Astrocyte (in vitro differentiated cells and primary cell): Measurements from ENCODE around the gene TTC33. TPM values are rescaled to one million over a fixed set of nuclear protein-coding genes. Genes with fewer than 3 reads are reported as not detected.
A peak's percentile ranks its signal among the peaks of the same experiment; 100 is the strongest.

ENCODE experiments used
- DNase-seq: peaks from one replicate; pipeline ENCODE4 v3.0.0-alpha.2; 2010; ENCODE audit warnings: low read depth
- FAIRE-seq: peaks from 2 replicates; lab custom pipeline; 2011; peaks lifted over from hg19 to GRCh38; lab: Jason Lieb, UNC
- H2AFZ ChIP-seq: 2 replicates; pipeline ENCODE4 v1.6.0; 2012; ENCODE audit warnings: low read depth, low read length, inconsistent platforms
- H3K27ac ChIP-seq: 2 replicates; pipeline ENCODE4 v1.5.1; 2011; ENCODE audit warnings: low read depth, low read length, inconsistent platforms
- H3K27me3 ChIP-seq: 2 replicates; pipeline ENCODE4 v1.6.0; 2011; ENCODE audit warnings: low read length, inconsistent platforms; ENCODE audit not compliant: insufficient read depth
- H3K36me3 ChIP-seq: 2 replicates; pipeline ENCODE4 v1.5.1; 2011; ENCODE audit warnings: low read length, inconsistent platforms; ENCODE audit not compliant: insufficient read depth
- H3K4me1 ChIP-seq: 2 replicates; pipeline ENCODE4 v1.5.1; 2011; ENCODE audit warnings: low read length, inconsistent platforms; ENCODE audit not compliant: insufficient read depth
- H3K4me2 ChIP-seq: 2 replicates; pipeline ENCODE4 v1.6.0; 2012; ENCODE audit warnings: low read length, inconsistent platforms
- H3K4me3 ChIP-seq: 2 replicates; pipeline ENCODE4 v1.5.1; 2011; ENCODE audit warnings: low read depth, mild to moderate bottlenecking, low read length, inconsistent platforms; ENCODE audit not compliant: insufficient read depth
- H3K79me2 ChIP-seq: 2 replicates; pipeline ENCODE4 v1.6.0; 2012; ENCODE audit warnings: mild to moderate bottlenecking, low read length, inconsistent platforms; ENCODE audit not compliant: insufficient read depth
- H3K9ac ChIP-seq: 2 replicates; pipeline ENCODE4 v1.6.0; 2012; ENCODE audit warnings: mild to moderate bottlenecking, low read length, inconsistent platforms
- H3K9me3 ChIP-seq: 2 replicates; pipeline ENCODE4 v1.5.1; 2012; ENCODE audit warnings: low read depth, mild to moderate bottlenecking, low read length, inconsistent platforms; ENCODE audit not compliant: insufficient read depth
- H4K20me1 ChIP-seq: 2 replicates; pipeline ENCODE4 v1.6.0; 2012; ENCODE audit warnings: low read length, inconsistent platforms; ENCODE audit not compliant: insufficient read depth
- H3K27ac Mint-ChIP-seq: one replicate; pipeline ENCODE4 v1.8.0; 2021; ENCODE audit warnings: mild to moderate bottlenecking, mixed read lengths; ENCODE audit not compliant: unreplicated experiment
- H3K27me3 Mint-ChIP-seq: one replicate; pipeline ENCODE4 v1.8.0; 2021; ENCODE audit warnings: low read depth, mixed read lengths; ENCODE audit not compliant: unreplicated experiment
- H3K36me3 Mint-ChIP-seq: one replicate; pipeline ENCODE4 v1.8.0; 2021; ENCODE audit warnings: low read depth, mixed read lengths; ENCODE audit not compliant: unreplicated experiment
- H3K4me1 Mint-ChIP-seq: one replicate; pipeline ENCODE4 v1.8.0; 2021; ENCODE audit warnings: low read depth, mixed read lengths; ENCODE audit not compliant: unreplicated experiment
- H3K4me3 Mint-ChIP-seq: one replicate; pipeline ENCODE4 v1.8.0; 2021; ENCODE audit warnings: mild to moderate bottlenecking, moderate library complexity, mixed read lengths; ENCODE audit not compliant: unreplicated experiment
- H3K9me3 Mint-ChIP-seq: one replicate; pipeline ENCODE4 v1.8.0; 2021; ENCODE audit warnings: mild to moderate bottlenecking, mixed read lengths; ENCODE audit not compliant: unreplicated experiment
- EZH2 ChIP-seq: IDR thresholded peaks from 2 replicates; pipeline ENCODE4 v1.6.1; 2012; ENCODE audit warnings: mild to moderate bottlenecking, low read length, inconsistent platforms; ENCODE audit not compliant: insufficient read depth
- total RNA-seq: library from RNA; stranded (reverse); gene quantifications from 2 replicates; pipeline ENCODE4 v1.2.1, GENCODE V29; 2021
- TF ChIP-seq, protein P1 (sequence below): IDR thresholded peaks from 2 replicates; pipeline ENCODE4 v1.5.1; 2011; ENCODE audit warnings: low read depth, mild to moderate bottlenecking, inconsistent platforms, low read length, moderate library complexity; ENCODE audit not compliant: insufficient read depth

The TTC33 gene
- total RNA-seq, 1 donor from 2014 or later: 13.3 TPM

DNA sequence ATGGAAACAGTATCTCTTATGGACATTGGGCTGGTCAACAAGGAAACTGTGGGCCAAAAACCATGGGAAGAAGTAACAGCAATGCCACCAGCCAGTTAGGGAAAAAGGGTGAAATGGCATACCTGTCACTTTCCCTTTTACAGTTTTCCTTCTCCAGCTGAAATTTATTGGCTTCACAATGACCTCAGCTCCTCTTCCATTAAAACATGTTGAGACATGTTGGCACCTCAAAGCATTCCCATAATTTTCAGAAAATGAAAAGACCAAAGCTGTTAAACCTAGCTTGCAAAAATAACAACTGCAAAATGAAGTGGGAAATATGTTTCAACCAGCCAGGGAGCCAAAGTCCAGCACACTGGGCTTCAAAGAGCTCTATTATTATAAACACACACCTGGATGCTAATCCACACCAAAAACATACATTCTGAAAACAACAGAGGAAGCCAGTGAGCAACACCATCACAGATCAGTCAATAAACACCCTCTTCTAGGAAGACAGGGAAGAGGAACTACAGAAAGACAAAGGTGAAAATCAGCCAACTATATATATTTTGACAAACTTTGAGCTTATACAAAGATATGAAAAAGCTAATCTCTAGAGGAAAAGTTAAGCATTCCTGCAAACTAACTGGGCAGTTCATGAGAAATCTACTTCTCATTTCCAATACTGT lies 154.4 kb downstream of the TTC33 start:
- Histone ChIP-seq H3K9ac (no peak overlapping the region), H3K36me3 (no peaks in the 10 kb centered on the region), H3K4me3 (no peak overlapping the region), H3K27me3 (no peaks in the 10 kb centered on the region), H3K9me3 (no peaks in the 10 kb centered on the region), H4K20me1 (no peaks in the 10 kb centered on the region), H3K4me2 (no peak overlapping the region), H2AFZ (no peak overlapping the region), H3K27ac (no peak overlapping the region), H3K4me1 (peaks cover 7% of the 10 kb centered on the region), H3K79me2 (no peaks in the 10 kb centered on the region)
- DNase-seq: no peak
- FAIRE-seq: no peak
- TF ChIP-seq EZH2: no peak
- TF ChIP-seq, protein P1, sequence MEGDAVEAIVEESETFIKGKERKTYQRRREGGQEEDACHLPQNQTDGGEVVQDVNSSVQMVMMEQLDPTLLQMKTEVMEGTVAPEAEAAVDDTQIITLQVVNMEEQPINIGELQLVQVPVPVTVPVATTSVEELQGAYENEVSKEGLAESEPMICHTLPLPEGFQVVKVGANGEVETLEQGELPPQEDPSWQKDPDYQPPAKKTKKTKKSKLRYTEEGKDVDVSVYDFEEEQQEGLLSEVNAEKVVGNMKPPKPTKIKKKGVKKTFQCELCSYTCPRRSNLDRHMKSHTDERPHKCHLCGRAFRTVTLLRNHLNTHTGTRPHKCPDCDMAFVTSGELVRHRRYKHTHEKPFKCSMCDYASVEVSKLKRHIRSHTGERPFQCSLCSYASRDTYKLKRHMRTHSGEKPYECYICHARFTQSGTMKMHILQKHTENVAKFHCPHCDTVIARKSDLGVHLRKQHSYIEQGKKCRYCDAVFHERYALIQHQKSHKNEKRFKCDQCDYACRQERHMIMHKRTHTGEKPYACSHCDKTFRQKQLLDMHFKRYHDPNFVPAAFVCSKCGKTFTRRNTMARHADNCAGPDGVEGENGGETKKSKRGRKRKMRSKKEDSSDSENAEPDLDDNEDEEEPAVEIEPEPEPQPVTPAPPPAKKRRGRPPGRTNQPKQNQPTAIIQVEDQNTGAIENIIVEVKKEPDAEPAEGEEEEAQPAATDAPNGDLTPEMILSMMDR: no peak
- Mint-ChIP-seq H3K4me3 (no peak overlapping the region), H3K4me1 (peaks cover 29% of the 10 kb centered on the region), H3K27me3 (no peaks in the 10 kb centered on the region), H3K27ac (peak overlapping the region; percentile 75), H3K36me3 (no peaks in the 10 kb centered on the region), H3K9me3 (peaks cover 2% of the 10 kb centered on the region)

DNA sequence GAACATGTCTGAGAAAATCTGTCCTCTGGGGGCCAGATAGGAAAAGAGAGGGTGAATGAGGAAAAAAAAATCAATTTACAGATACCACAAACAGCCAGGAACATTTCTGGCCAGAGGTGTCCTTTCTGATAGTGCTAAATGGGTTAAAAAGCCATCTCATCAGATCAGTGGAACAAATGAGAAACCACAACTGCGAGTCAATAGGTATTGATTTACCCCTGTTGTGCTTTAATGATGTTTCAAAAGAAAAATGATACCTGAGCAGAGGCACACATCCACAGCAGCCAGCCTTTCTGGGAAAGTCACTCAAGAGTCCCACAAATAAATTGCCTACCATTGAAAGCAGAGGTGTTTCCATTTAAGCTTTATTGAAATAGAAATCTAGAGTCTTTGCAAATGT lies 155.4 kb downstream of the TTC33 start:
- Mint-ChIP-seq H3K27ac (no peak overlapping the region), H3K4me1 (peaks cover 22% of the 10 kb centered on the region), H3K4me3 (no peak overlapping the region), H3K36me3 (no peaks in the 10 kb centered on the region), H3K9me3 (peaks cover 2% of the 10 kb centered on the region), H3K27me3 (no peaks in the 10 kb centered on the region)
- TF ChIP-seq, protein P1: no peak
- TF ChIP-seq EZH2: no peak
- H3K27me3 ChIP-seq: no peaks in the 10 kb centered on the region
- FAIRE-seq: no peak
- no peaks in the 10 kb centered on the region for H3K9me3 ChIP-seq
- no peak for DNase-seq
- H3K27ac ChIP-seq: no peak overlapping the region
- H3K4me1 ChIP-seq: peaks cover 1% of the 10 kb centered on the region
- no peaks in the 10 kb centered on the region for H4K20me1 ChIP-seq
- H3K9ac ChIP-seq: no peak overlapping the region
- no peak overlapping the region for H3K4me3 ChIP-seq
- H2AFZ ChIP-seq: no peak overlapping the region
- no peak overlapping the region for H3K4me2 ChIP-seq
- H3K36me3 ChIP-seq: no peaks in the 10 kb centered on the region
- no peaks in the 10 kb centered on the region for H3K79me2 ChIP-seq

DNA sequence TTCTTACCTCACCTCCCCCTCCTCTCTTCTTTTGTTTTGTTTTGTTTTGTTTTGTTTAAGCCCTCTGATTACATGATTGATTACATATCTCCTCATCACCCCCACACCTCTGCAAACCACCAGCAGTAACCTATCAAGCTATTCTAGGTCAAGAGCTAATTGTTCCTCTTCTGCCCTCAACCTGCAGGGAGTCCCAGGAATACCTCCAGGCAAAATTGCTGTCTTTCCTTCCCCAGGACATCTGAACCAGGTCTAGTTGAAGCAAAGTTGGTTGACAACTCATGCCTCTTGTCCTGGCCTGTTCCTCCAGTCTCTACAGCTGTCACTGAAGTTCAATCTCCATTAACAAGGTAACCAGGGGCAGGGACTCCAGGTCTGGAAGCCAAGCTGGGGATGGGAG lies 156.1 kb downstream of the TTC33 start:
- Mint-ChIP-seq H3K27ac (no peak overlapping the region), H3K4me3 (no peak overlapping the region), H3K9me3 (peaks cover 2% of the 10 kb centered on the region), H3K27me3 (no peaks in the 10 kb centered on the region), H3K36me3 (no peaks in the 10 kb centered on the region), H3K4me1 (peaks cover 18% of the 10 kb centered on the region)
- Histone ChIP-seq H3K79me2 (no peaks in the 10 kb centered on the region), H3K4me3 (no peak overlapping the region), H3K9ac (no peak overlapping the region), H3K36me3 (no peaks in the 10 kb centered on the region), H3K9me3 (no peaks in the 10 kb centered on the region), H3K4me1 (no peaks in the 10 kb centered on the region), H3K27me3 (no peaks in the 10 kb centered on the region), H3K27ac (no peak overlapping the region), H3K4me2 (no peak overlapping the region), H2AFZ (no peak overlapping the region), H4K20me1 (no peaks in the 10 kb centered on the region)
- TF ChIP-seq, protein P1: no peak
- TF ChIP-seq EZH2: no peak
- no peak for FAIRE-seq
- DNase-seq: no peak
